Endothelial cell of umbilical vein (primary cell): ENCODE measurements around the gene ZDHHC16. TPM values are rescaled to one million over a fixed set of nuclear protein-coding genes. Genes with fewer than 3 reads are reported as not detected.

Source experiments
- BruUV-seq: library from RNA; stranded (reverse); fragments of 400-500 nt; replicated peaks from 2 replicates; lab custom pipeline; 2021; lab: Mats Ljungman, UMichigan
- CTCF ChIA-PET: fragments of 300-600, 350-600 bp; sonication (Branson Sonifier 250); formaldehyde crosslinking; loops from one replicate; lab custom pipeline; 2021; ENCODE audit warnings: antibody characterized with exemption, inconsistent platforms; lab: Charles Lee
- POLR2A ChIA-PET: fragments of 300-600, 350-600 bp; sonication (Branson Sonifier 250); formaldehyde crosslinking; loops from one replicate; lab custom pipeline; 2021; ENCODE audit warnings: antibody characterized with exemption, inconsistent platforms; lab: Charles Lee
- DNase-seq: peaks from one replicate; pipeline ENCODE4 v3.0.0-alpha.2; 2011; ENCODE audit warnings: low read depth, low spot score
- FAIRE-seq: peaks from 2 replicates; lab custom pipeline; 2011; peaks lifted over from hg19 to GRCh38; lab: Jason Lieb, UNC
- H2AFZ ChIP-seq: 2 replicates; pipeline ENCODE4 v1.6.0; 2012; ENCODE audit warnings: low read depth, low read length, control low read depth, inconsistent platforms
- H3K27ac ChIP-seq: 2 replicates; pipeline ENCODE4 v1.5.1; 2011; ENCODE audit warnings: low read depth, mild to moderate bottlenecking, control low read depth, low read length, moderate library complexity; ENCODE audit not compliant: insufficient read depth
- H3K27me3 ChIP-seq, 2 experiments: 2 replicates each; pipeline versions ENCODE4 v1.6.0 to v1.6.1; 2011; ENCODE audit warnings: low read length in 2 of 2, mixed read lengths in 1 of 2; ENCODE audit not compliant: control insufficient read depth in 2 of 2, insufficient read depth in 2 of 2
- H3K36me3 ChIP-seq, 2 experiments: 2 replicates in 1 of 2; 3 replicates in 1 of 2; pipeline ENCODE4 v1.5.1; 2011; ENCODE audit warnings: low read length in 2 of 2, mild to moderate bottlenecking in 1 of 2, moderate library complexity in 1 of 2; ENCODE audit not compliant: control insufficient read depth in 2 of 2, insufficient read depth in 2 of 2; ENCODE audit errors: extremely low read depth in 1 of 2
- H3K4me1 ChIP-seq: 3 replicates; pipeline ENCODE4 v1.5.1; 2011; ENCODE audit warnings: mild to moderate bottlenecking, low read length; ENCODE audit not compliant: control insufficient read depth, insufficient read depth; ENCODE audit errors: extremely low read depth
- H3K4me2 ChIP-seq: 2 replicates; pipeline ENCODE4 v1.6.1; 2011; ENCODE audit warnings: low read length, control low read depth, mixed read lengths; ENCODE audit not compliant: insufficient read depth
- H3K4me3 ChIP-seq, 3 experiments: fragments of 200-600 bp in 1 of 3; sonication (generic), shearing (Covaris generic) in 1 of 3; replicated peaks in 1 of 3; 2 replicates each; pipeline ENCODE4 v1.5.1; 2011 to 2016; ENCODE audit warnings: control low read depth in 3 of 3, low read length in 3 of 3, mild to moderate bottlenecking in 2 of 3, inconsistent platforms in 1 of 3, low read depth in 1 of 3, moderate library complexity in 1 of 3; ENCODE audit not compliant: insufficient read depth in 1 of 3
- H3K79me2 ChIP-seq: 2 replicates; pipeline ENCODE4 v1.6.0; 2012; ENCODE audit warnings: low read length, inconsistent platforms; ENCODE audit not compliant: control insufficient read depth, insufficient read depth
- H3K9ac ChIP-seq: replicated peaks from 2 replicates; pipeline ENCODE3; 2011; ENCODE audit warnings: low read length, control low read depth; ENCODE audit not compliant: insufficient read depth; ENCODE audit errors: extremely low read depth
- H3K9me1 ChIP-seq: replicated peaks from 3 replicates; pipeline ENCODE4 v1.6.0; 2011; ENCODE audit warnings: mild to moderate bottlenecking, low read length; ENCODE audit not compliant: control insufficient read depth, insufficient read depth; ENCODE audit errors: extremely low read depth
- H3K9me3 ChIP-seq: replicated peaks from 2 replicates; pipeline ENCODE4 v1.5.1; 2012; ENCODE audit warnings: low read length, inconsistent platforms; ENCODE audit not compliant: control insufficient read depth, insufficient read depth
- H4K20me1 ChIP-seq: replicated peaks from 2 replicates; pipeline ENCODE3; 2011; ENCODE audit warnings: mild to moderate bottlenecking, low read length; ENCODE audit not compliant: control insufficient read depth, insufficient read depth; ENCODE audit errors: extremely low read depth
- CTCF ChIP-seq, 2 donors: IDR thresholded peaks; 1 replicate in 1 of 2; 2 replicates in 1 of 2; pipeline ENCODE4 v1.5.1; 2011; ENCODE audit warnings: low read length in 2 of 2, mild to moderate bottlenecking in 2 of 2, moderate library complexity in 2 of 2, control low read depth in 1 of 2, inconsistent platforms in 1 of 2, low read depth in 1 of 2; ENCODE audit not compliant: insufficient read depth in 1 of 2; ENCODE audit errors: extremely low read depth in 1 of 2
- EZH2 ChIP-seq: IDR thresholded peaks from 2 replicates; pipeline ENCODE4 v1.6.1; 2012; ENCODE audit warnings: borderline replicate concordance, low read depth, mild to moderate bottlenecking, moderate library complexity, low read length, inconsistent platforms; ENCODE audit not compliant: severe bottlenecking
- FOS ChIP-seq: IDR thresholded peaks from 2 replicates; pipeline ENCODE4 v1.6.1; 2011; ENCODE audit warnings: mild to moderate bottlenecking, low read length, moderate library complexity, borderline replicate concordance; ENCODE audit not compliant: insufficient read depth
- GATA2 ChIP-seq: IDR thresholded peaks from 2 replicates; pipeline ENCODE4 v1.7.0; 2011; ENCODE audit warnings: low read depth, mild to moderate bottlenecking, moderate library complexity, mixed read lengths, low read length; ENCODE audit not compliant: insufficient read length, insufficient read depth
- JUN ChIP-seq: IDR thresholded peaks from 2 replicates; pipeline ENCODE4 v1.6.1; 2011; ENCODE audit warnings: borderline replicate concordance, low read depth; ENCODE audit not compliant: insufficient read length, insufficient read depth
- MAX ChIP-seq: IDR thresholded peaks from 2 replicates; pipeline ENCODE4 v1.6.1; 2011; ENCODE audit not compliant: insufficient read depth, insufficient read length
- MYC ChIP-seq: IDR thresholded peaks from one replicate; pipeline ENCODE4 v1.6.1; 2011; ENCODE audit warnings: mild to moderate bottlenecking, low read depth, low read length
- POLR2A ChIP-seq: IDR thresholded peaks from 2 replicates; pipeline ENCODE4 v1.6.1; 2012; ENCODE audit warnings: low read depth, mild to moderate bottlenecking, control low read depth, low read length
- POLR2AphosphoS5 ChIP-seq: IDR thresholded peaks from 2 replicates; pipeline ENCODE4 v1.6.1; 2012; ENCODE audit warnings: low read depth, mild to moderate bottlenecking, control low read depth, low read length, moderate library complexity; ENCODE audit not compliant: insufficient read depth
- dilution Hi-C: fragments of 300-500 bp; cut with MboI; formaldehyde crosslinking; loops from one replicate; pipeline ENCODE4 v1.15.0; 2019; ENCODE audit warnings: low sequenced_read_pairs; ENCODE audit not compliant: extremely low pct_ligation_motif_present
- intact Hi-C: fragments of 100-400 bp; cut with micrococcal nuclease; formaldehyde crosslinking; loops from one replicate; pipeline ENCODE4 v1.10.0; 2022
- polyA plus RNA-seq, 4 experiments: library from polyadenylated mRNA; depleted of rRNA in 3 of 4; stranded (reverse) in 3 of 4; unstranded in 1 of 4; fragments of >200 nt; gene quantifications; 2 replicates each; pipeline versions ENCODE4 v1.2.1 to v1.2.3, GENCODE V29; 2011 to 2012; ENCODE audit warnings: missing spikeins in 1 of 4
- total RNA-seq: library from RNA; stranded (reverse); gene quantifications from 2 replicates; pipeline ENCODE4 v1.2.3, GENCODE V29; 2021

The ZDHHC16 gene
- total and polyA plus RNA-seq, 2 donors (not counting 3 experiments of a cell fraction or from before 2014, with no cell fraction given) = 52.0 to 125 TPM

- no TSS peak for BruUV-seq
- Histone ChIP-seq H2AFZ (no peak overlapping the region), H3K4me2 (no peak overlapping the region), H3K27me3 (no peaks in the 10 kb centered on the region), H3K9ac (no peak overlapping the region), H3K79me2 (peaks cover 7% of the 10 kb centered on the region), H3K4me1 (no peaks in the 10 kb centered on the region), H3K36me3 (peaks cover 15 to 31% of the 10 kb centered on the region in 2 experiments), H3K9me1 (no peaks in the 10 kb centered on the region), H3K9me3 (no peaks in the 10 kb centered on the region), H4K20me1 (no peaks in the 10 kb centered on the region), H3K27ac (no peak overlapping the region), H3K4me3 (no peak overlapping the region)
- FAIRE-seq = no peak
- ChIA-PET POLR2A (no interaction called here), CTCF (interaction anchor here (1.1 kb wide), 1 partner anchor 33 kb away, joined by 4 read pairs; no protein-coding TSS in a partner anchor)
- intact Hi-C loops = no loop called here
- no peak for TF ChIP-seq GATA2
- TF ChIP-seq FOS = no peak
- no peak for TF ChIP-seq POLR2AphosphoS5
- TF ChIP-seq MAX = no peak
- TF ChIP-seq JUN = no peak
- no peak for TF ChIP-seq POLR2A
- TF ChIP-seq MYC = no peak
- TF ChIP-seq EZH2 = no peak
- TF ChIP-seq CTCF (IDR thresholded peaks at IDR 0.05; ENCODE audit: extremely low read depth in 1 of 2, insufficient read depth in 1 of 2, low read depth in 1 of 2, low read length in 2 of 2) = no peak
- dilution Hi-C loops = no loop called here
- no peak for DNase-seq
Observed at GRCh38 chr10:97435211-97435610, 10.8 kb upstream of the ZDHHC16 start.
